Neuron (in vitro differentiated cells): ENCODE results near the gene VTA1.

Experiments used
- H2AFZ ChIP-seq: one replicate; pipeline ENCODE4 v1.6.1; 2013; ENCODE audit warnings: low read depth, mild to moderate bottlenecking, inconsistent platforms, low read length, moderate library complexity
- H3K27me3 ChIP-seq: one replicate; pipeline ENCODE4 v1.6.1; 2013; ENCODE audit warnings: low read length; ENCODE audit not compliant: insufficient read depth
- H3K36me3 ChIP-seq: one replicate; pipeline ENCODE4 v1.6.1; 2013; ENCODE audit warnings: low read length; ENCODE audit not compliant: insufficient read depth
- H3K4me1 ChIP-seq: one replicate; pipeline ENCODE4 v1.6.1; 2013; ENCODE audit warnings: low read length; ENCODE audit not compliant: insufficient read depth
- H3K4me3 ChIP-seq: 2 replicates; pipeline ENCODE4 v1.5.1; 2013; ENCODE audit warnings: mild to moderate bottlenecking, low read length, moderate library complexity
- H3K9me3 ChIP-seq: one replicate; pipeline ENCODE4 v1.6.1; 2013; ENCODE audit warnings: low read length

The VTA1 gene

GRCh38 chr6:142238881-142239280, 91.8 kb downstream of the VTA1 start:
- H3K4me3 ChIP-seq, result no peak overlapping the region
- no peaks in the 10 kb centered on the region for H3K4me1 ChIP-seq

GRCh38 chr6:142240179-142240578, 93.1 kb downstream of the VTA1 start:
- no peaks in the 10 kb centered on the region for H3K27me3 ChIP-seq
- H2AFZ ChIP-seq, result no peak overlapping the region
- no peaks in the 10 kb centered on the region for H3K9me3 ChIP-seq
- H3K4me1 ChIP-seq, result no peaks in the 10 kb centered on the region
- no peaks in the 10 kb centered on the region for H3K36me3 ChIP-seq
- no peak overlapping the region for H3K4me3 ChIP-seq

More at GRCh38 chr6:142238881-142239280, 91.8 kb downstream of the VTA1 start:
- Histone ChIP-seq H3K36me3 (no peaks in the 10 kb centered on the region), H2AFZ (no peak overlapping the region), H3K9me3 (no peaks in the 10 kb centered on the region), H3K27me3 (no peaks in the 10 kb centered on the region)

GRCh38 chr6:142241061-142241460, 94.0 kb downstream of the VTA1 start:
- Histone ChIP-seq H3K4me3 (no peak overlapping the region), H3K27me3 (no peaks in the 10 kb centered on the region), H3K4me1 (no peaks in the 10 kb centered on the region), H3K9me3 (no peaks in the 10 kb centered on the region), H2AFZ (no peak overlapping the region), H3K36me3 (no peaks in the 10 kb centered on the region)

DNA sequence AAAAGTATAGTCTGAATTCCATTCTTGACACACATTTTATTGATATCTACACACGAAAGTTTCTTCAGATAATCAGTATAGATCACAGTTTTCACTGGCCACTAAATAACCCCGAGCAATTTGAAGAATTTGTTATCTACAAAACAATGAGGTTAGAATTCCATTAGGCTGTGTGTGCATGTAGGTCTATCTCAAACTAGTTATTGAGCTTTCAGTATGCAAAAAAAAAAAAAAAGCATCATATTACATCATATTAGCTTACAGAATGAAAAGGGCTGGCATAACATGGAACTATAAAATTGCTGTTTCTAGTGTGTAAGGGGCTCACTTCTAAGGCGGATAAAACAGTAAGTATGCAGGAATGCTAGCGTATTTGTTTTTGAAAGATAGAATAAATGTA, 95.2 kb downstream of the VTA1 start:
- H3K4me3 ChIP-seq, result no peak overlapping the region

DNA sequence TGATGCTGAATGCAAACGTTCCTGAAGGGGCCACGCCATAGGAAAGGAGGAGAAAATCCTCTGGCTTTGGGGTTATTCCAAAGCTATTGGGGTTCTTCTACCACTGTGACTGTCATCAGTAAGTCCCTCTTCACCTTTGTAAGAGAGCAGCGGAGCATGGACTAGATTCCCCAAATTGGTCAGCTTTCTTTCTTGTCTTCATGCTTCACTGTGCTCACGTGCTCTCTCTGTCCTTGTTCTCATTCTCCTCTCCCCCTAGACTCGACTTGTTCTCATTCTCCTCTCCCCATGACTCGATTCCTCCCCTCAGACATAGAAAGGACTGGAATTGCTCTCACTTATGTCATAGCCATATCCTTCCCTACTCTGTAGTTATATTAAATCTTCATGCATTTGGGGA, 99.9 kb downstream of the VTA1 start:
- H3K4me1 ChIP-seq, result no peaks in the 10 kb centered on the region
- no peak overlapping the region for H3K4me3 ChIP-seq
- H2AFZ ChIP-seq, result no peak overlapping the region
- H3K27me3 ChIP-seq, result no peaks in the 10 kb centered on the region
- no peaks in the 10 kb centered on the region for H3K9me3 ChIP-seq
- no peaks in the 10 kb centered on the region for H3K36me3 ChIP-seq

More for the DNA sequence above, 95.2 kb downstream of the VTA1 start:
- no peak overlapping the region for H2AFZ ChIP-seq
- H3K9me3 ChIP-seq, result no peaks in the 10 kb centered on the region
- no peaks in the 10 kb centered on the region for H3K4me1 ChIP-seq
- no peaks in the 10 kb centered on the region for H3K27me3 ChIP-seq
- no peaks in the 10 kb centered on the region for H3K36me3 ChIP-seq

GRCh38 chr6:142249266-142249665, 102.2 kb downstream of the VTA1 start:
- no peak overlapping the region for H3K4me3 ChIP-seq
- H2AFZ ChIP-seq, result no peak overlapping the region
- H3K9me3 ChIP-seq, result no peaks in the 10 kb centered on the region
- H3K36me3 ChIP-seq, result no peaks in the 10 kb centered on the region
- no peaks in the 10 kb centered on the region for H3K27me3 ChIP-seq
- H3K4me1 ChIP-seq, result no peaks in the 10 kb centered on the region

DNA sequence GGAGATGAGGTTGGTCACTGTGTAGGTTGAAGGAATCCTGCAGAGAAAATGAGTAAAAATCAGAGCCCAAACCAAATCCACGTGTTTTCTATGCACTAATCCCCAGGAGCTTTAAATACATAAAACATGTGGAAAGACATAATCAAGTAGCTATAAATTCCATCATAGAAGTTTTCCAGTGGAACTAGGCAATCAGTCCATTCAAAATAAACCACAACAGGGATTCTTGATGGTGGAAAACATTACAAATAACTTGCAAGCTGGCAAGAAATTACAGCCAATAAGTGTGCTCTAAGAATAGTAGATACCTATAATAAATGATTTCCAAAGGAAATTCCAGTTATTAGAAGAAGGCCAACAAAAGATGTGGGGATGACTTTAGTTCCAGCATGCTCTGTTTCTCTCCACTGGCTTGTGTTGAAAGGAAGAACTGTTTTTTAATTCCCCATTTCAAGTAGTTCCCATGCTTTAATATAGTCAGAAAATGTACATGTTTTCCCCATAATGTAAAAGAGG, 104.9 kb downstream of the VTA1 start:
- Histone ChIP-seq H3K4me1 (no peaks in the 10 kb centered on the region), H3K36me3 (no peaks in the 10 kb centered on the region), H3K27me3 (no peaks in the 10 kb centered on the region), H3K9me3 (no peaks in the 10 kb centered on the region), H2AFZ (no peak overlapping the region), H3K4me3 (no peak overlapping the region)

DNA sequence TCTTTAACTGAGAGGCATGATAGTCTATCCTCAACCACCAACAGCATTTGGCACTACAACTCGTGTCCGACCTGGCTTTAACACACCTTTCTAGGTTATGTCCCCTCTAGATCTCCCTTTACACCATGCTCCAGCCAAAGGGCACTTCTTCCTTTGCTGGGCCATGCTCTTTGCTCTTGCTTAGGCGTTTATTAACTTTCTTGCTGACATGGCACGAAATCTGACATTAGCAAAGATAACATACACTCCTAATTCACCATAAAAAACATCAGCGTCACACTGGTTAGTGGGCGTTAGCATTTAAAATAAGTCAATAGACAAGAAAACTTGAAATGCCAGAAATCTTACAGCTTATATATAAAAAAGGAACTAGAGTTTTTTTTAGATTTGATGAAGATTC, 107.5 kb downstream of the VTA1 start:
- H3K4me1 ChIP-seq, result no peaks in the 10 kb centered on the region
- no peaks in the 10 kb centered on the region for H3K36me3 ChIP-seq
- no peak overlapping the region for H2AFZ ChIP-seq
- no peak overlapping the region for H3K4me3 ChIP-seq
- no peaks in the 10 kb centered on the region for H3K9me3 ChIP-seq
- no peaks in the 10 kb centered on the region for H3K27me3 ChIP-seq

GRCh38 chr6:142255785-142256184, 108.7 kb downstream of the VTA1 start:
- Histone ChIP-seq H2AFZ (no peak overlapping the region), H3K27me3 (no peaks in the 10 kb centered on the region), H3K4me1 (no peaks in the 10 kb centered on the region), H3K4me3 (no peak overlapping the region), H3K9me3 (no peaks in the 10 kb centered on the region), H3K36me3 (no peaks in the 10 kb centered on the region)

DNA sequence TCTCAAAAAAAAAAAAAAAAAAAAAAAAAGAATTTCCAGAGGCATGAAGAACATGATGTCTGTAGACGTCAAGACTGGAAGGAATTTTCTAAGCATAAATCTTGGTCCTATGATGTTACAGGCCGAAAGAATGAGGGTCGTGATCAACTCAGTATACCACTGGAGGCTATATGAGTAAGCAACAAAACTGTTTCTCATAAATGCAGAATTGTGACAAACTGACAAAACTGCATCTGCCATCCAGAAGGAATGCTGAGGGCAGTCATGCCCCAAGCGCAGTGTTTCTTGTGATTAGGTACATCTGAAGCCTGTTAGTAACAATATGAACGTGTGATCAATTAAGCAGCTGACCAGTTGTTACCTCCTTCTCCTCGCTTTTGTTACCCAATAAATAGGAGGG, 111.2 kb downstream of the VTA1 start:
- H3K27me3 ChIP-seq, result no peaks in the 10 kb centered on the region
- H3K9me3 ChIP-seq, result no peaks in the 10 kb centered on the region
- no peaks in the 10 kb centered on the region for H3K36me3 ChIP-seq
- no peak overlapping the region for H2AFZ ChIP-seq
- H3K4me3 ChIP-seq, result no peak overlapping the region
- no peaks in the 10 kb centered on the region for H3K4me1 ChIP-seq

- Histone ChIP-seq H3K9me3 (no peaks in the 10 kb centered on the region), H3K4me1 (no peaks in the 10 kb centered on the region), H3K27me3 (no peaks in the 10 kb centered on the region), H3K36me3 (no peaks in the 10 kb centered on the region), H3K4me3 (no peak overlapping the region), H2AFZ (no peak overlapping the region)
Measured at GRCh38 chr6:142258757-142259156, 111.7 kb downstream of the VTA1 start.

- H3K27me3 ChIP-seq, result no peaks in the 10 kb centered on the region
- H3K36me3 ChIP-seq, result no peaks in the 10 kb centered on the region
- no peaks in the 10 kb centered on the region for H3K9me3 ChIP-seq
- H3K4me1 ChIP-seq, result no peaks in the 10 kb centered on the region
- H3K4me3 ChIP-seq, result no peak overlapping the region
- no peak overlapping the region for H2AFZ ChIP-seq
Measured at GRCh38 chr6:142260748-142261147, 113.7 kb downstream of the VTA1 start.

GRCh38 chr6:142262231-142262630, 115.2 kb downstream of the VTA1 start:
- Histone ChIP-seq H3K4me3 (no peak overlapping the region), H3K36me3 (no peaks in the 10 kb centered on the region), H3K4me1 (no peaks in the 10 kb centered on the region), H2AFZ (no peak overlapping the region), H3K27me3 (no peaks in the 10 kb centered on the region), H3K9me3 (no peaks in the 10 kb centered on the region)

DNA sequence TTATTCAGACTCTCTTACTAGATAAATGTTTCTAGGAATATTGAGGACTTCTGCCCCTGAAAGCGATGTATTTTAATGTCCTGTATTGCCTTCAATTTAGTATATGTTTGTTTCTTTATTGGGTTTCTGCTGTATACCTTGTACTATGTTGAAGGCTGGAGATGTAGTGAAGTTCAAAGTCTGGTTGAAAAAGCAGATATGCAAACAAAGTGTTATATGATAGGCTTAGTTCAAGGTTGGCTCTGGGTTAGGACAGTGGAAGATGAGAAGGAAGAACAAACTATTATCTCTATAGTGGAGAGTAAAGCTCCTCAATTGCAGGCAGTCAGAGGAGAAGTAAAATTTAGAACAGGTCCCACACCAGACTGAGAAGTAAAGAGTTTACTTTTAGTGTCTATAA, 118.4 kb downstream of the VTA1 start:
- Histone ChIP-seq H3K9me3 (no peaks in the 10 kb centered on the region), H3K27me3 (no peaks in the 10 kb centered on the region), H3K4me1 (no peaks in the 10 kb centered on the region), H3K4me3 (no peak overlapping the region), H2AFZ (no peak overlapping the region), H3K36me3 (no peaks in the 10 kb centered on the region)
